Duodenal mucosa (tissue), 2 donors: ENCODE results near the gene COBL.
A peak's percentile ranks its signal among the peaks of the same experiment; 100 is the strongest.

Experiments used
- H3K27ac ChIP-seq: one replicate; pipeline ENCODE4 v1.7.0; 2013; ENCODE audit warnings: low read depth, low read length
- H3K27me3 ChIP-seq, 2 donors: one replicate each; pipeline ENCODE4 v1.7.0; 2013; ENCODE audit warnings: low read length in 2 of 2, control low read depth in 1 of 2; ENCODE audit not compliant: insufficient read depth in 2 of 2, control insufficient read depth in 1 of 2
- H3K36me3 ChIP-seq, 2 donors: one replicate each; pipeline ENCODE4 v1.7.0; 2013; ENCODE audit warnings: low read length in 2 of 2, control low read depth in 1 of 2; ENCODE audit not compliant: insufficient read depth in 2 of 2, control insufficient read depth in 1 of 2
- H3K4me1 ChIP-seq, 2 donors: one replicate each; pipeline ENCODE4 v1.7.0; 2013; ENCODE audit warnings: low read length in 2 of 2, control low read depth in 1 of 2; ENCODE audit not compliant: insufficient read depth in 2 of 2, control insufficient read depth in 1 of 2
- H3K4me3 ChIP-seq, 2 donors: one replicate each; pipeline ENCODE4 v1.7.0; 2013; ENCODE audit warnings: low read length in 2 of 2, low read depth in 1 of 2
- H3K9ac ChIP-seq, 2 donors: one replicate each; pipeline ENCODE4 v1.7.0; 2013; ENCODE audit warnings: low read length in 2 of 2, low read depth in 1 of 2
- H3K9me3 ChIP-seq, 2 donors: one replicate each; pipeline ENCODE4 v1.7.0; 2013; ENCODE audit warnings: low read length in 2 of 2, control low read depth in 1 of 2; ENCODE audit not compliant: control insufficient read depth in 1 of 2

COBL gene

DNA sequence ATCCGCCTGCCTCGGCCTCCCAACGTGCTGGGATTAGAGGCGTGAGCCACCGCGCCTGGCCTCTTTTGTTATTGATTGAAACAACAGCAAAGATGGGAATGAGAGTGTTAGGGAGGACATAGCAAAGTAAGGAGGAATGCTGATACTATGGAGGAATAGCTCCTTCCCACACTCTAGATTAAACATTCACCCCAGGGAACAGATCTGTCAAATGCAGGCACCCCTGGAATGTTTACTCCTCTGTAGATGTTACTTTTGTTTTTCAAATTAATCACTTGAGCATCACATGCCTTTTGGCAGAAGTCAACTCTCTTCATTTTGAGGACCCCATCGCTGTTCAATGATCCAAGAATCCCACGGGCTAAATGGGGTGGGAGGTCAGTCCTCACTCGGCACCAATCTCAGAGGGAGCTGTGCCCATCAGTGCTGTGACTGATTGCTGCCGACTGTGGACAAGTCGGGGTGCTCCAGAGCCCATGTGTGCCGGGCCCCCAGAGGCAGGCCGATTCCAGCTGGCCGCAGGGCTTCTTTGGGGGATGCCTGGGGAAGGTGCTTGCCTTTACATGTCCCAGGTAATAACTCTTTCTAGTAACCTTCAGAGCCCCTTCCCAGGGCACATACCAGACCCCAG lies 10.2 kb upstream of the COBL start:
- Histone ChIP-seq H3K27ac (no peak overlapping the region), H3K4me1 (peaks cover 8 to 10% of the 10 kb centered on the region in 2 donors), H3K4me3 (no peak overlapping the region)

DNA sequence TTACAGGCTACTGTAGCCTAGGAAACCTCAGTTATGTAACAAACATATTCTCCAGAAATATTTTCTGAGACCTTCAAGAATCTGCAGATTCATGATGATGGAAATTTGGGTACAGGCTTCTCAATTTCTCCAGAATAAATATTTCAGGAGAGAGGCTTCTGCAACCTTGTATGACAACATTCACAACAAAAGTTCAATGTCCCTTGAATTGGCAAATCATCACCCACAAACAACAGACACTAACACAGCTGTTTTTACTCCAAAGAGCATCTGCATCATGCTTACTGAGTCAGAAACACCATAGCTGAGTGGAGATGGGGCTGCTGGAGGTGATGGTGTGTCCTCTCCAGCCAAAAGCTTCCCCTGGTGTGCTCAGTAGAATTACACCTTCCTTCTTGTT lies 9.3 kb upstream of the COBL start:
- no peaks in the 10 kb centered on the region for H3K27me3 ChIP-seq
- H3K4me1 ChIP-seq = peaks cover 8 to 10% of the 10 kb centered on the region in 2 donors
- H3K4me3 ChIP-seq = no peak overlapping the region
- H3K9me3 ChIP-seq = no peaks in the 10 kb centered on the region
- H3K27ac ChIP-seq = no peak overlapping the region
- H3K9ac ChIP-seq = no peak overlapping the region
- no peaks in the 10 kb centered on the region for H3K36me3 ChIP-seq

More for the DNA sequence above, 10.2 kb upstream of the COBL start:
- H3K9me3 ChIP-seq = no peaks in the 10 kb centered on the region
- H3K9ac ChIP-seq = no peak overlapping the region
- H3K36me3 ChIP-seq = no peaks in the 10 kb centered on the region
- H3K27me3 ChIP-seq = no peaks in the 10 kb centered on the region

- no peak overlapping the region for H3K27ac ChIP-seq
- H3K36me3 ChIP-seq = no peaks in the 10 kb centered on the region
- peaks cover 8 to 14% of the 10 kb centered on the region in 2 donors for H3K4me1 ChIP-seq
Measured at GRCh38 chr7:51325261-51325676, 8.7 kb upstream of the COBL start.

GRCh38 chr7:51324206-51324898 lies 7.7 kb upstream of the COBL start:
- no peak overlapping the region for H3K4me3 ChIP-seq
- no peaks in the 10 kb centered on the region for H3K27me3 ChIP-seq
- no peaks in the 10 kb centered on the region for H3K9me3 ChIP-seq
- H3K9ac ChIP-seq = no peak overlapping the region
- H3K4me1 ChIP-seq = peaks cover 11 to 16% of the 10 kb centered on the region in 2 donors
- H3K36me3 ChIP-seq = no peaks in the 10 kb centered on the region
- H3K27ac ChIP-seq = no peak overlapping the region

More at GRCh38 chr7:51325261-51325676, 8.7 kb upstream of the COBL start:
- Histone ChIP-seq H3K9ac (no peak overlapping the region), H3K9me3 (no peaks in the 10 kb centered on the region), H3K27me3 (no peaks in the 10 kb centered on the region), H3K4me3 (no peak overlapping the region)

- H3K27me3 ChIP-seq = no peaks in the 10 kb centered on the region
Measured at GRCh38 chr7:51321961-51322515, 5.4 kb upstream of the COBL start.

GRCh38 chr7:51318886-51319579 lies 2.4 kb upstream of the COBL start:
- Histone ChIP-seq H3K4me3 (no peak overlapping the region), H3K9ac (no peak overlapping the region), H3K27ac (peak overlapping the region; percentile 25)

More at GRCh38 chr7:51321961-51322515, 5.4 kb upstream of the COBL start:
- no peak overlapping the region for H3K9ac ChIP-seq
- H3K9me3 ChIP-seq = no peaks in the 10 kb centered on the region
- no peak overlapping the region for H3K4me3 ChIP-seq
- no peaks in the 10 kb centered on the region for H3K36me3 ChIP-seq
- peaks cover 12 to 21% of the 10 kb centered on the region in 2 donors for H3K4me1 ChIP-seq
- H3K27ac ChIP-seq = no peak overlapping the region

DNA sequence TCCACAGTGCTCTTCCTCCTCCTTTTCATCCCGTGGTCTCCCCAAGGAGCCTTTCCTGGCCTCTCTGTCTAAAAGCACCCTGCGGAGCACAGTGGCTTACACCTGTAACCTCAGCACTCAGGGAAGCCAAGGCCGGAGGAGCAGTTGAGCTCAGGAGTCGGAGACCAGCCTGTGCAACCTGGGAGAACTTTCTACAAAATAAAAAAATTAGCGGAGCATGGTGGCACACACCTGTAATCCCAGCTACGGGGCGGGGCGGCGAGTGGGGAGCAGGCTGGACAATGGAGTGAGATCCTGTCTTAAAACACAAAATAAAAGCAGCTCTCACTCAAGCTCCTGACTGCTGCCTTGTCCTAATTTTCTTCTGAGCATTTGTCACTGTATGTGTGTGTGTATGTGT lies 1.4 kb upstream of the COBL start:
- Histone ChIP-seq H3K9me3 (no peaks in the 10 kb centered on the region), H3K36me3 (no peaks in the 10 kb centered on the region), H3K4me3 (no peak overlapping the region), H3K4me1 (peaks cover 25 to 28% of the 10 kb centered on the region in 2 donors), H3K9ac (no peak overlapping the region), H3K27ac (no peak overlapping the region), H3K27me3 (no peaks in the 10 kb centered on the region)

More at GRCh38 chr7:51318886-51319579, 2.4 kb upstream of the COBL start:
- H3K9me3 ChIP-seq = no peaks in the 10 kb centered on the region
- H3K27me3 ChIP-seq = no peaks in the 10 kb centered on the region
- H3K4me1 ChIP-seq = peaks cover 19 to 24% of the 10 kb centered on the region in 2 donors
- no peaks in the 10 kb centered on the region for H3K36me3 ChIP-seq

GRCh38 chr7:51317582-51317910 lies 937 bp upstream of the COBL start:
- peaks cover 25 to 28% of the 10 kb centered on the region in 2 donors for H3K4me1 ChIP-seq
- H3K27me3 ChIP-seq = no peaks in the 10 kb centered on the region
- peak overlapping the region; percentile 37 to 72 for H3K9ac ChIP-seq
- no peaks in the 10 kb centered on the region for H3K9me3 ChIP-seq
- H3K27ac ChIP-seq = no peak overlapping the region
- H3K4me3 ChIP-seq = peak overlapping the region; percentile 60 to 62
- no peaks in the 10 kb centered on the region for H3K36me3 ChIP-seq

- H3K27ac ChIP-seq = peak overlapping the region; percentile 87
- H3K4me1 ChIP-seq = peaks cover 25 to 28% of the 10 kb centered on the region in 2 donors
- H3K9ac ChIP-seq = peak overlapping the region; percentile 80 to 88
- H3K9me3 ChIP-seq = no peaks in the 10 kb centered on the region
- peak overlapping the region; percentile 86 to 87 for H3K4me3 ChIP-seq
- no peaks in the 10 kb centered on the region for H3K27me3 ChIP-seq
- no peaks in the 10 kb centered on the region for H3K36me3 ChIP-seq
Measured at GRCh38 chr7:51316262-51316665, 345 bp downstream of the COBL start.
